Erythroblast (primary cell): Measurements from ENCODE around the gene IGSF1.

Source experiments
- GATA1 ChIP-seq: IDR thresholded peaks from 2 replicates; pipeline ENCODE4 v1.6.1; 2011; ENCODE audit warnings: low read depth, mild to moderate bottlenecking, control low read depth, low read length, moderate library complexity
- POLR2A ChIP-seq: IDR thresholded peaks from 2 replicates; pipeline ENCODE4 v1.6.1; 2011; ENCODE audit warnings: mild to moderate bottlenecking, low read length

DNA sequence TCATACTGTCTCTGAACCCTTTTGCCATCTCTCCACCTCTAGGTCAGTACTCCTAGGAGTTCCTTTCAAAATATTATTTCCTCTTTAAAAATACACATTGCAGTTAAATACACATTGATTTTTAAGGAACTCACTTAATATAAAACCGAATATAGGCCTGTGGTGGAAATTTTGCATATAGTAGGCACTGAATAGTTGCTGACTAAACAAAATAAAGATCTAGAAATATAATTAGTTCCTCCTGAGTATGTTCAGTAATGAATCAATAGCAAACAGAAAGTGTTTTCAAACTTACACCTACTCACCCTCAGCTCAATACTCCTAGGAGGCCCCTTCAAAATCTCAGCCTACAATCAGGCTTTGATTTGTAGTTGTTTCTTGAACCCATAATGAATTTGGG is 61.5 kb downstream of the IGSF1 start:
- no peak for TF ChIP-seq POLR2A
- no peak for TF ChIP-seq GATA1
